Embryonic facial prominence (tissue), 1 donor: ENCODE measurements around the gene NDST4.

Experiments
- DNase-seq: peaks from one replicate; pipeline ENCODE4 v3.0.0-alpha.2; 2016; ENCODE audit errors: extremely low spot score

NDST4 gene

GRCh38 chr4:114907568-114907967 lies 205.9 kb downstream of the NDST4 start:
- no peak for DNase-seq

DNA sequence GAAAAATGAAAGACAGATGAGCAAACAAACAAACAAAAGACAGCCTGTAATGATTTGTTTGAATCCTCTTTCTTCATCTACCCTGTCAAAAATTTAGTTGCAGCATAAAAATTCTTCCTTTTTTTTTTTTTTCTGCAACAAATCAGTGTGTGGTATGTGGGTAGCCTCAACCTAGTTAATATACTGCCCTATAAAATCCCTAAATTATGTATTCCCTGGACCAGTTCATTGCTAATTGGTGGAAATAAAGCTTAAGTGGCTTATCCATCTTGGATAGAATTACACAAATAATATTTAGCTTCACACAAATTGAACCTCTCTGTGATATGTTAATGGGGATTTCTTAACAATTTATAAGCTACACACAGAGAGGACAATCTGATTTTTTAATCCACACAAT lies 208.4 kb downstream of the NDST4 start:
- DNase-seq, result no peak

- DNase-seq, result no peak
Observed at GRCh38 chr4:114900934-114901333, 212.5 kb downstream of the NDST4 start.

DNA sequence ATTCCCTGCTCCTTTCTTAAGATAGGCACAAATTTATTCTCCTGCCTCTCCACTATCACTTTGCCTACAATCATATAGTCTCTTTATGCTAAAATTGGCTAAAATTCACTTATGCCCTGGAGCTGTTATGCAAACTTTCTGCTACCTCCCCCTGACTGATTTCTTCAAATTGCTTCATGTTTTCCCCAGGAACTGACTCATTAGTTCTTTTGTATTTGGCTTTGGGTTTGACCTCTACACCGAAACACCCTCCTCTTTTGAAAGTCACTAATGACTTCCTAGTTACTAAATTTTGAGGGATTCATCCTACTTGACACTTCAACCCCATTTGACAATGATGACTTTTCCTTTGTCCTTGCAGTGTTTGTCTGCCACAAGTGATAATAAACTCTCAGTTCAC lies 222.6 kb downstream of the NDST4 start:
- DNase-seq, result no peak

GRCh38 chr4:114886761-114887160 lies 226.7 kb downstream of the NDST4 start:
- no peak for DNase-seq

DNA sequence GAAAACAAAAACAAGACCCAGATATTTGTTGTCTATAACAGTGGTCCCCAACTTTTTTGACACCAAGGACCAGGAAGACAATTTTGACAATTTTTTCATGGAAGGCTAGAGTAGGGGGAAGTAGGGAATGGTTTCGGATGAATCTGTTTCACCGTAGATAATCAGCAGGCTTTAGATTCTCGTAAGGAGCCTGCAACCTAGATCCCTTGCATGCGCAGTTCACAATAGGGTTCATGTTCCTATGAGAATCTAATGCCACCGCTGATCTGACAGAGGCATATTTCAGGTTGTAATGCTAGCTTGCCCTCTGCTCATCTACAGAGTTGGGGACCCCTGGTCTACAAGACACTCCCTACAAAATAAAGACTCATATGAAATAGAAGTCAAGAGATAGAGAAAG lies 229.8 kb downstream of the NDST4 start:
- no peak for DNase-seq

- DNase-seq, result no peak
Observed at GRCh38 chr4:114879916-114880669, 233.3 kb downstream of the NDST4 start.

DNA sequence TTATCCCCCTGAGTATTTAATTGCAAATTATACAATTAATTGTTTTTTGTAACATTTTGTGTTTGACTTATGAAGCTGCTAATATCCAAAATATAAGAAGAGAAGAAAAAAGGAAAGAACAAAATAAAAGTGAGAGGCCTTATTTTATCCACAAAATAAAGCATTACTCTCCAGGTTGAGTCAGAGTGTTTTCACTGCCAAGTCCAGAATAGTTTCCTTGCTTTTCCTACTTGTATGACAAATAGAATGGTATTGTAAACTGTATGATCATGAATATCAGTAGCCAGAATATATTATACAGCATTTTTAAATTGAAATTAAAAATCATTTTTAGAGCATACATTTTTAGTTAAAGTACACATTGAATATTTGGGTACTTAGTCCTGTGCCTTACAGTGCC lies 237.8 kb downstream of the NDST4 start:
- DNase-seq, result no peak

DNA sequence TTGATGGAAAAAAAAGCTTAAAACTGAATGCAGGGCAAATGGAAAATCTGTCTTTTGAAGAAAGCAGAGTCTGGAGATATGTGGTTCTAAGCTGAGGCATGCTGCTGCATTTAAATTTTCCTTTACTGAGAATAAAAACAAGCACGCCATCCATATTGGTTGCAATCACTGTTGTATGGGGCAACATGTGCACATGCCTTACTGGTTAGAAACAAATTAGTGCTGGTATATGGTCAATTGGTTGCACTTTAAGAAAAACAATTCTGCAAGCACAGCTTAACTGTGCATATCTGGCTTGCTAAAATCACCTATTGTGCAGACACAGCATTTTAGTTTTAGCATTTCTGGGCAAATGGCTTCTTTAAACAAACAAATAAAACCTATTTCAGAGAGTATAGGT lies 239.1 kb downstream of the NDST4 start:
- DNase-seq, result no peak

GRCh38 chr4:114870987-114871386 lies 242.4 kb downstream of the NDST4 start:
- no peak for DNase-seq

DNA sequence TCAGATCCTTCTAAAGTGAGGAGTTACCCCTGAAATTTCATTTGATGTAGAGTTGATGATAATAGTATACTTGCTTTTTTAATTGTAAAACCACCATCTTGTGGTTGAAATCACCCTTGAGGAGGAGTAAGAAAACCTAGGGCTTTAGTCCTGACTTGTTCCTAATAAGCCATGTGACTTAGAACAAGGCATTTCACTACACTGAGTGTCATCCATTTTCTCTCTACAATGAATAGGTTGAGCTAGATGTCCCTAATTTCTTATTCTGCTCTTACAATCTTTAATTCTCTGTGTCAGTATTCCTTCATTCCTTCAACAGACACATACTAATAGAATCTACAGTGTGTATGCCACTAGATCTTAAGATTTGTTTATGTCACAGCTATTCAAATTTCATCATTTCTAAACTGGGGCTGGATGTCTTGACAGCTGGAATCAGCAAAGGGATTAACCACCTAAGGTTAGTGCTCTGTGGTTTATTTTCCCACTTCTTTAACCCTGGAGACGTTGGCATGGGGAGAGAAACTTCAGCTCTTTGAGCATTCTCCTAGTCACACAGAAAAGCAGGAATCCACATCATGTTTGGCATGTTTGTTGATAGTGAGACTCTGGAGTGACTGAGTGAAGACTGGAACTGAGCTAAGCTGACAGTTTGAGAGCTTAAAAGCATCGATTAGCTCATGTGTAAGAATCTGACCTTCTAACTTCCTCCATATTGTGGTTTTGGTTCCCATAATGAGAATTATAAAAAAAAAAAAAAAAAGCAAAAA lies 246.3 kb downstream of the NDST4 start:
- DNase-seq, result no peak

DNA sequence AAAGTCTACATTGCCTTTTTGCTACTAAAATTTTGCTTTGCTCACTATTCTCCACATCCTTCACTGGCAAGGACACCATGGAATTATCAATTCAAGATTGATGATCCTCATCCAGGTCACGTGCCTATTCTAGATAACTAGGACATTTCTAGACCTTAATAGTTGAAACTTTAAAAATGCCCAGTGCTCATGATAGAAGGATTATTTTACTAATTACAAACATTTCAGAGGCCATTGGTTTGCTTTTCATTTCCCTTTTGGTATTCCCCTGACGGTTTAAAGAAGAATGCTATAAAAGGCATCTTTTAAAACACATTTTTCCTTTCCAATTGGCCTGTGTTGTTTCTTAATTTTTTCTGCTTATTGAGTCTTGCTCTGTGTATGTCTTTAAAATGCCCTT lies 249.4 kb downstream of the NDST4 start:
- DNase-seq, result no peak

DNA sequence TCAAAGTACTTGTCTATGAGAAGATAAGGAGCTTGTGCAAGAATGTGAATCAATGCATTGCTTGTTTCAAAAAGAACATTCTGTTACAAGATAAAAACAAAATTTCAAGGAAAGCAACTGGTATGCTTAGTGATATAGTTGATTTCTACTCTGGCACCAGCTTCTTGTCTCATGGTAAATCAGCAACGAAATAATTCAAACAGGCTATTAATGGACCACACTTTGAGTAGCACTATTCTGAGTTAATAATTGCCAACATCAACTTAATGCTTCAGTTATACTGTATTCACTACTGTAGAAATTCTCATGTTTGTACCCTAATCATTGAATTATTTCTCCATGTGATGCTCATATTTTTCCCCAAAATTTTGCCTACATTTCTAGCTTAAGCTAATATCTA lies 252.6 kb downstream of the NDST4 start:
- DNase-seq, result no peak

- no peak for DNase-seq
Observed at GRCh38 chr4:114857831-114858230, 255.6 kb downstream of the NDST4 start.

- no peak for DNase-seq
Observed at GRCh38 chr4:114839986-114840385, 273.4 kb downstream of the NDST4 start.

DNA sequence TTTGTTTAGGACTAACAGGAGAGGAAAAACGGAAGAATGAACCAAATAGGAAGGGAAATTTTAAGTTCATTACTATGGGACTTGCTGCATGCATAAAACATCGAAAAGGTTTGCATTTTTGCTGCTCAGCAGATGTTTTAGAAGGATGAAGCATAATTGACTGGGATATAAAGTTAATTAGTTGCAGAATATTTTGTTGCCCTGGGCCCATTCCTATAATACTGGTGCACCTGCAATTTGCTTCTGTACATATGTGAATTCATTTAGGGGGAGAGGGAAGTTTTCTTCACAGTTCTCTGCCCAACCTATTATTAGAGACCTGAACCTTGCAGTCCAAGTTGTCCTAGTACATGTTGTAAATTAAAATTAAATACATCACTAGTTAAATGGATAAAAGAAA lies 282.8 kb downstream of the NDST4 start:
- no peak for DNase-seq

- no peak for DNase-seq
Observed at GRCh38 chr4:114827651-114828050, 285.8 kb downstream of the NDST4 start.

DNA sequence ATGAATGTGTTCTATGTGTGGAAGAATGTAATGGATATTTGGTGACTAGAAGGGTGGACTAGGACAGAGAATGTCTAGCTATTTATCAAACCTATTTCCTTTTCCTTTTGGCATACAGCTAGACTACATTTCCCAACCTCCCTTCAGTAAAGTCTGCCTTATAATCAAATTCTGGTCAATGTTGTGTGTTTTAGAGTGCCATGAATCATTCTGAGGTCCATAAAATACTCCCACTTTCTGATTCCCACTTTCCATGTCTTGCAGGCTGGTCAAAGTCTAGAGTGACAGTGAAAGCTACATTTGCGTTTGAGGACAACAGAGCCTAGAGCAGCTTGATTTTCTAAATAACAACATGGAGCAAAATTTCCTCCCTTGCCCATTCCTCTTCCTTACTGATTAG lies 297.7 kb downstream of the NDST4 start:
- DNase-seq, result no peak

DNA sequence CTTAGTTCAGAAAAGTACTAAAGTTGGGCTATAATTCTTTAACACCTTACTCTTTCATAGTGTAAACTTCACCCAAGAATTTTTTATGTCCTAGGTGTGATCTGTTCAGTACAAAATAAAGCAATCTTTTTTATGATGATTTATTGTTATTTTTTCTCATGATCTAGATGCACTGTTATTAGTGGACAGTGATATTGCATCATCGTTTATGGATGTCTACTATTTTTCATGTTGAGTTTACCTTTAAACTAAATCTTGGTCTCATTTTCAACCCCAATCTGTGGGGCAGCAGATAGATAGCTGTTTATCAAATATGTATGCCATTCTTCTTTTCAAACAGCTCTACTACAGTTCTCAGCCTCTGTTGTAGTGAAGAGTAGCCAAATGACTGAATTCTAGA lies 299.5 kb downstream of the NDST4 start:
- no peak for DNase-seq

DNA sequence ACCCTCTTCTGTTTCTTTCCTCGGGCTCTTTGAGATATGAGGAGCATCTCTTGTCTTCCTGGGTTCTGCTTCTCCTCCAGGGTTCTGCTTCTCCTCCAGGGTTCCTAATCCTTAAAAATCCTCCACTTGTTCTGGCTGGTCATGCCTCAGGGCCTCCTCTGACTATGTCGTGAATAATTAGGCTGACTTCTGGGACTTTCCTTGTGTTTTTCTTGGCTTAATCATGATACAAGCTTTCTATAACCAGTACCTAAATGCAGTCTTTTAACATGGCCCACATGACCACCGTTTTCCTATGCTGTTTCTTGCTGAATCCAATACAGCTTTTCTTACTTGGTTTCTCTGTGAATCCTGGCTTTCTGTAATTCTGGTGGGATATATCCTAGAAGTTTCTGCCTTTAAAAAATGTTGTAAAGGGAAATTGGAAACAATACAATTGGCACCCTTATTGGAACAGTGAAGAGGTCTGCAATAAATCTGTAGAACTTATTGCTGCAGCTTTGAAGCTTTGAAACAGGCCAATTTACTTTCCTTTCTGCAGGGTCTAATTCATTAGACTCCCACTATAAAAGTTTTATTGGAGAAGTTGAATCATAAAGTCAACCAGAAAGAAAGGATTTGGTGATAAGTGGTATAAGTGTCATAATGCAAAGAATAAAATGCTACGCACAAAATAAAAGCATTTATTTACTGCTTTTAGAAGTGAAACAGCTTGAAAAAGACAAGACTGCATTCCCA lies 301.7 kb downstream of the NDST4 start:
- DNase-seq, result no peak

GRCh38 chr4:114807759-114808404 lies 305.5 kb downstream of the NDST4 start:
- DNase-seq, result no peak

- DNase-seq, result no peak
Observed at GRCh38 chr4:114807357-114807756, 306.1 kb downstream of the NDST4 start.
